GM12878 (cell line): ENCODE data around the gene CHAD. TPM values are rescaled to one million over a fixed set of nuclear protein-coding genes. Genes with fewer than 3 reads are reported as not detected.

Source experiments
- ATF2 ChIP-seq: IDR thresholded peaks from 2 replicates; pipeline ENCODE4 v1.6.1; 2012; ENCODE audit warnings: low read length, inconsistent platforms
- BCLAF1 ChIP-seq: fragments of 450-650 bp; IDR thresholded peaks from 2 replicates; pipeline ENCODE4 v1.6.1; 2017; ENCODE audit warnings: antibody characterized with exemption, mild to moderate bottlenecking, moderate library complexity
- BHLHE40 ChIP-seq, 2 experiments: fragments of 450-650 bp in 1 of 2; IDR thresholded peaks; 2 replicates each; pipeline ENCODE4 v1.6.1; 2011 to 2017; ENCODE audit warnings: low read depth in 2 of 2, borderline replicate concordance in 1 of 2, improper control_type of control experiment in 1 of 2, low read length in 1 of 2, mild to moderate bottlenecking in 1 of 2
- E2F4 ChIP-seq: IDR thresholded peaks from 2 replicates; pipeline ENCODE4 v1.6.1; 2012; ENCODE audit warnings: low read depth, low read length, improper control_type of control experiment
- GATAD2B ChIP-seq: fragments of 450-650 bp; conservative IDR thresholded peaks from 2 replicates; pipeline ENCODE4 v1.6.1; 2017; ENCODE audit warnings: low read depth, mild to moderate bottlenecking, moderate library complexity
- JUND ChIP-seq: IDR thresholded peaks from 2 replicates; pipeline ENCODE4 v1.6.1; 2012; ENCODE audit warnings: low read depth, mild to moderate bottlenecking, low read length, improper control_type of control experiment, moderate library complexity
- MXI1 ChIP-seq: fragments of 150-350 bp; IDR thresholded peaks from 2 replicates; pipeline ENCODE4 v1.6.1; 2011; ENCODE audit warnings: low read depth, mild to moderate bottlenecking, inconsistent platforms, low read length, improper control_type of control experiment
- NKRF ChIP-seq: fragments of 450-650 bp; conservative IDR thresholded peaks from 2 replicates; pipeline ENCODE4 v1.6.1; 2017; ENCODE audit warnings: mild to moderate bottlenecking, moderate library complexity
- RCOR1 ChIP-seq: conservative IDR thresholded peaks from 2 replicates; pipeline ENCODE4 v1.6.1; 2012; ENCODE audit warnings: low read depth, low read length, improper control_type of control experiment
- SMARCA5 ChIP-seq: fragments of 450-650 bp; IDR thresholded peaks from 2 replicates; pipeline ENCODE4 v1.6.1; 2017; ENCODE audit warnings: mild to moderate bottlenecking
- TCF12 ChIP-seq: IDR thresholded peaks from 2 replicates; pipeline ENCODE4 v1.6.1; 2011; ENCODE audit warnings: low read depth, mild to moderate bottlenecking, low read length
- USF1 ChIP-seq: IDR thresholded peaks from 2 replicates; pipeline ENCODE4 v1.6.1; 2011; ENCODE audit warnings: borderline replicate concordance, low read depth, mild to moderate bottlenecking, moderate library complexity, mixed read lengths, low read length; ENCODE audit not compliant: insufficient read depth; ENCODE audit errors: extremely low read length
- ZBTB4 ChIP-seq: fragments of 450-650 bp; formaldehyde crosslinking; IDR thresholded peaks from 2 replicates; pipeline ENCODE4 v1.4.0; 2022; ENCODE audit warnings: mild to moderate bottlenecking, moderate library complexity
- polyA plus RNA-seq, 11 experiments: library from polyadenylated mRNA; depleted of rRNA in 4 of 11; unstranded in 6 of 11; stranded (reverse) in 5 of 11; fragments of >200 nt; fragmentation: Nextera tagmentation in 4 of 11; fragmentation: Illumina TruSeq in 1 of 11; extraction: Ambion mirVana in 4 of 11; extraction: Trizol in 1 of 11; gene quantifications; 1 replicate in 1 of 11; 2 replicates in 10 of 11; pipeline versions ENCODE4 v1.2.1 to v1.2.3, GENCODE V29; 2011 to 2016; ENCODE audit warnings: inconsistent platforms in 2 of 11, missing spikeins in 2 of 11, low read depth in 1 of 11
- total RNA-seq, 4 experiments: library from RNA; depleted of rRNA in 3 of 4; stranded (reverse); fragments of >200 nt in 3 of 4; fragmentation: Illumina TruSeq in 1 of 4; extraction: Trizol in 1 of 4; gene quantifications; 2 replicates each; pipeline versions ENCODE4 v1.2.1 to v1.2.3, GENCODE V29; 2013 to 2021

Gene CHAD
- total and polyA plus RNA-seq, 10 of the 15 experiments (the other 5 are each of a cell fraction or from before 2014, with no cell fraction given) = 0.06 TPM; not detected in 9

GRCh38 chr17:50507871-50508572, 39.3 kb upstream of the CHAD start, which contains the start of gene MYCBPAP (continued):
- TF ChIP-seq JUND = no peak
- TF ChIP-seq USF1 = no peak
- TF ChIP-seq RCOR1 = no peak
- TF ChIP-seq MXI1 = 0 out of 2 replicates have a peak, but pooled peaks have one; percentile 31
- no peak for TF ChIP-seq E2F4
- TF ChIP-seq TCF12 = no peak
- no peak for TF ChIP-seq ATF2
- no peak for TF ChIP-seq ZBTB4 (CRISPR knock-in tag)
- TF ChIP-seq NKRF = no peak
- TF ChIP-seq GATAD2B = no peak
- no peak for TF ChIP-seq SMARCA5
- peak in 1 of 2 experiments; percentile 35; a peak in 1 of 4 replicates for TF ChIP-seq BHLHE40 (IDR thresholded peaks at IDR 0.05; ENCODE audit: borderline replicate concordance in 1 of 2, low read depth in 2 of 2, low read length in 1 of 2)
- TF ChIP-seq BCLAF1 = no peak
